ENCODE results near the gene ZPBP.

ZPBP gene, protein sequence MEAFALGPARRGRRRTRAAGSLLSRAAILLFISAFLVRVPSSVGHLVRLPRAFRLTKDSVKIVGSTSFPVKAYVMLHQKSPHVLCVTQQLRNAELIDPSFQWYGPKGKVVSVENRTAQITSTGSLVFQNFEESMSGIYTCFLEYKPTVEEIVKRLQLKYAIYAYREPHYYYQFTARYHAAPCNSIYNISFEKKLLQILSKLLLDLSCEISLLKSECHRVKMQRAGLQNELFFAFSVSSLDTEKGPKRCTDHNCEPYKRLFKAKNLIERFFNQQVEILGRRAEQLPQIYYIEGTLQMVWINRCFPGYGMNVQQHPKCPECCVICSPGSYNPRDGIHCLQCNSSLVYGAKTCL

DNA sequence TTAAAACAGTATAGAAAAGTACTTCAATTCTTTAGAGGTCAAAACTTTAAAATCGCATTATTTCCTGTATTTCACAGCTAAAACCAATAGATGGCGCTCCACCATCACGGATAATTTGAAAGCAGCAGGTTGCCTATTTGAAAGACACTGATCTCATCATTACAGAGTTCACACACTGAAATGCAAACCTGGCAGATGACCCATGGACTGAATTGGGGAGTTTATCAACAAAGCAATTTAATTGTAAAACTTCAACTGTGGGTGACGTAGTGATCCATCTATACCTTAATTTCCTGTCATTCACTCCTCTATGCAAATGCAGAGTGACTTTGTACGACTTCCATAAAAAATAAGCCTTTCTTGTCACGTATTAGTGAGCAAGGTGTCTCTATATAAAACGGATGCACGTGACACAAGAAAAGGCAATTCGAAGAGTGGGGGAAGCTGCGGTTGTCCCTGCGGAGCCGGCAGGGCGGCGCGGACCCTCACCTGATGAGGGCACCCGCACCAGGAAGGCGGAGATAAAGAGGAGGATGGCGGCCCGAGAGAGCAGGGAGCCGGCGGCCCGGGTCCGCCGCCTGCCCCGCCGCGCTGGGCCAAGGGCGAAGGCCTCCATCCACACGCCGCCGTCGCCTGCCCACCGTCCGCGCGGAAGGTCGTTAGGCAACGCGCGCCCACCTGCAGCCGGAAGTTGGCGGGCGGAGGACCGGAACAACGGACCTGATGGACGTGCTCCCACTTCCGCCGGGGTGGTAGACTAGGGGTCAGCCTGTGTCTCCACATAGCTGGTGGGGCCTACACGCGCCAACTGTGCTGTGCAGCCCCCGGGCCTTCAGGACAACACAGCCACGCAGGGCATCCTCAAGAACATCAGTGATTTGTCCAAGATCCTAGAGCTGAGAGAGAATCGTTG lies at the start of gene ZPBP:
TSS of gene ZPBP (minus strand) at position 668 of the 913 bp plus-strand sequence. CDS start at position 616, 52 bp downstream.
- DNase-seq (ENCODE audit: low read depth in 2 of 2), result no peak

DNA sequence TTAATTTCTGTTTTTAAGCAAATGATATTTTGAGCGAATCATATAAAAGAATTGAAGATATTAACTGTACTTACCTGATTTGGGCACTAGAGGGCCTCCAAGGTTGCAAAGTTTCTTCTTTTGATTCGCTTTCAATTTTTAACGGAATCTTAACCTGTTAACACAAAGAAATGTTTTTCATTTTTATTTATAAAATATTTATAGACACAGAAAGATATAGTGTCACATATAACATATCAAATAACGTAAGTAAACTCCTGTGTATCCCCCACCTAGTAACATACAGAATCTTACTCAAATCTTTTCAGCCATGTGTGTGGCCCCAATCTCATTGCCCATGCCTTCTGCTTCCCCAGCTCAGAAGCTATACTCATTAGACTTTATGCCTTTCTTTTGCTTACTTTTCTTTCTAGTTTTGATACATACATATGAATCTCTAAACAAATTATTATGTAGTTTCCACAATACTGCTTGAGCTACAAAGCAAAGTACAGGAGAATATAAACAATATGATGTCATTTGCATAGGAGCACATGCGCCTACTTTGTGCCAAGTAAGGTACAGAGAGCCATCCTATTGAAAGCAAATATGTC lies 49.5 kb upstream of the ZPBP start:
- no peak for DNase-seq (ENCODE audit: low read depth in 2 of 2)

DNA sequence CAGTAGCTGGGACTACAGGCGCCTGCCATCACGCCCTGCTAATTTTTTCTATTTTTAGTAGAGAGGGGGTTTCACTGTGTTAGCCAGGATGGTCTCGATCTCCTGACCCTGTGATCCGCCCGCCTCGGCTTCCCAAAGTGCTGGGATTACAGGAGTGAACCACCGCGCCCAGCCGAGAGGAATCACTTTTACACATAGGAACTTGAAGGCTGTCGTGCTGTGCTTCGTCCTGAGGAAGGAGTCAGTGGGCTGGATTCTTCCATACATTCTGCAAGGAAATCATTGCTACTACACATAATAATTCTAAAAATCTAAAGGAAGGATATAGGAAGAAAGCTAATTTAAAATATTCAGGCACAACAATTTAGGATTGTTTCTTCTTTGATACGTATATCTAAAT lies 48.8 kb upstream of the ZPBP start:
- DNase-seq (ENCODE audit: low read depth in 2 of 2), result no peak

DNA sequence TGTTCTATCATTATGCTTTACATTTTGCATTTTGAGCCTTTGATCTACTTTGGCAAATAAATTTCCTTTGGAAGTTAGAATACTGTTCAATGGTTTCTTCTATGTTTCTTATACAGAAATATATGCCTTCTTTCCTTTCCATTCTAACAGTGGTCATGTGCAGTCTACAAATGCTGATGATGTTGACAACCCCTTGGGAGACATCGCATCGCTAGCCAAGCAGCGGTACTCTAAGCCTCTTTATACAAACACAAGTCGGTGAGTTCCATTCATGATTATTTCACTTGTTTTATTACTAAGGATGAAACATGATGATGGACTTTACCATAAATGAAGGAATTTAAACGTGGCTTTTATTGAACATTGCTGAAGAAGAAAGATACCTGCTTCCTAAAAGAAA lies 48.1 kb upstream of the ZPBP start:
- no peak for DNase-seq (ENCODE audit: low read depth in 2 of 2)

DNA sequence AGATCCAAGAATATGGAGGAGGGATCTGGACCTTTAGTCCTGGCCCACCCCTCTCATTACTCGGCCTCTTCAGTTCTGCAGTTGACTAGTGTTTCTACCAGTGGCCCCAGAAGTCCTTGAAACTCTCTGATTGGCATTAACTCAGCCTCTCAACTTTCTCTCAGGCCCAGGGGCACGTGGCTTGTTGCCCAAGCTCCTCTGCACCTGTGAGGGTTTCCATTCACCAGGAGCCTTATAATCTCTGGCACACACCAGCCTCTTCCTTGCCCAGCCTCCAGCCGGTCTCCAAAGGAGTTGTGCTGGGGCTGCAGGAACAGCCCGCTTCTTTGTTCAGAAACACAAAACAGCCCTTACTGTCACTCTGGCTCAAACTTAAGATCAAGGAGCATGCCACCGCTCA lies 47.6 kb upstream of the ZPBP start:
- DNase-seq (ENCODE audit: low read depth in 2 of 2), result no peak

DNA sequence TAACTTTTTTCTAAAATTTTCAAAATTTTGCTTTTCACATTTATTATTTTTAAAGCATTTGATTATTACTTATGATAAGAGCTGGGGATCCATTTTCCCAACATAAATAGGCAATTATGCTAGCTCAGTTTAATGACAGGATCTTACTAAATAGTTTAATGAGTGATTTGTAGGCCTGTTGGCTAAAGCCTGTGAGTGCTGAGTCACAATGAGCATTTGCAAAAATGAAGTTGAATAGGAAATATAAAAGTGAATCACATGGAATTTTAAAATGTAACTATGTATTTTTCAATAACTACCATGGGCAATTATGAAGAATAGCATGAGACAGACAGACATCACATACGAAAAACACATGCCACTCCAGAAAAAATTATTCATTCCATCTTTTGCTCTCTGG lies 45.1 kb upstream of the ZPBP start:
- no peak for DNase-seq (ENCODE audit: low read depth in 2 of 2)

DNA sequence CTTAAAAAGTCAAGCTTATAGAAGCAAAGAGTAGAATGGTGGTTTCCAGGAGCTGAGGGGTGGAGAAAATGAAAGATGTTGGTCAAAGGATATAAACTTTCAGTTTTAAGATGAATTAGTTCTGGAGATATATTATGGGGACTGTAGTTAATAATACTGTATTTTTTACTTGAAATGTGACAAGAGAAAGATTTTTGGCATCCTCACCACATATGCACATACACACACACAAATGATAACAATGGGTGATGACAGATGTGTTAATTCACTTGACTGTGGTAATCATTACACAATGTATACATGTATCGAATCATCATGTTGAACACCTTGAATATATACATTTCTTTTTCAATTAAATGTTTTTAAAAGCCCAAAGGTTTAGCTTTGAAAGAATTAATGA lies 32.7 kb upstream of the ZPBP start:
- no peak for DNase-seq (ENCODE audit: low read depth in 2 of 2)

DNA sequence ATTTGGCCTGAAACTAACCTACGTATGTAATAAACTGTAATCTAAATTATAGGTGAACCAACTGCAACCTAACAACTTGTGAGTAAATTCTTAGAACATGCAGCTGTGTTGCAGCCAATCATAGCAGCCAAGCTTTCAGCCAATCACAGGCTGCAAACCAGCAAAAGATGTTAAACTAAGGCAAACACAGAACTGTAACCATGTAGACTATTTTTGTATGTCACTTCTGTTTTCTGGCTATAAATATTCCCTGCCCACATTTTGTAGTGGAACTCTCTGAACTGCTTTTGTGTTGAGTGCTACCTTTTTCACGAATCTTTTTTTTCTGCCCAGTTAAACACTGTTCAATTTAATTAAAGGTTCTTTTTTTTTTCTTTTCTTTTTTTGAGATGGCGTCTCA lies 28.2 kb upstream of the ZPBP start:
- no peak for DNase-seq (ENCODE audit: low read depth in 2 of 2)

DNA sequence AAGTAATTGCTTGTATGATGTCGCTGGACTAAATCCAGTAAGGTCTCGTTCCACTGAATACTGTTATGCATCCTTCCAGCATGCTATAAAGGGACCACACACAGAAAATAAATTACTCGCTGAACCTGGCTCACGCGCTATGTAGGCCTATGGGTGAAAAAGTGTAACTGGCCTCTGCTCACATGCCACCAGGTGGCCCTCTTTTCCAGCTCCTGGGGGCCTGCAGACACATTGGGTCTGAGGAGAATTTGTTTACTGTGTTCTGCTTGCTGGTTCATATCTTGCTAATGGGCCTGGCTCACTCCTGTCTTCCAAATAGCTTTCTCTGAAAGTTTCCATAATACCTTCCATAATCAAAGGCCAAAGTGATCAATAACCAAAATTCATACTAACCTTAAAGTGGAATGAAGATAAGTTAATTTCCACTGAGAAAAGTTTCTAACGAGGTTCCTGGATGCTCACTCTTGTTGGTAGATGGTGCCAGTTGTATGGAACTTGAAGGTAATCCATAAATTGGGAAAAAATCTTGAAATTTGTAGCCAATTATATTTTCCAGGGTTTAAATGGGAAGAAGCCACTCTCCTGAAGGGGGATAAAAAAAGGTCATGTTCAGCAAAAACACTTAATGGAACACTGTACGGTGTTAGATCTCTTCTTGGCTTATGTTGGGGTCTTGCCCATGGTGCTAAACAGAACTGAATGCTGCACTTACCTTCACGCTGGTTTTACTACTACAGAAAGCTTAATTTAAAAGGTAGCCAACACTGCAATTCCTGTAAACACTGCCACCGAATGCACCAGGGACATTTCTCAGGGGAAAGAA lies 27.0 kb upstream of the ZPBP start:
- DNase-seq (ENCODE audit: low read depth in 2 of 2), result no peak

DNA sequence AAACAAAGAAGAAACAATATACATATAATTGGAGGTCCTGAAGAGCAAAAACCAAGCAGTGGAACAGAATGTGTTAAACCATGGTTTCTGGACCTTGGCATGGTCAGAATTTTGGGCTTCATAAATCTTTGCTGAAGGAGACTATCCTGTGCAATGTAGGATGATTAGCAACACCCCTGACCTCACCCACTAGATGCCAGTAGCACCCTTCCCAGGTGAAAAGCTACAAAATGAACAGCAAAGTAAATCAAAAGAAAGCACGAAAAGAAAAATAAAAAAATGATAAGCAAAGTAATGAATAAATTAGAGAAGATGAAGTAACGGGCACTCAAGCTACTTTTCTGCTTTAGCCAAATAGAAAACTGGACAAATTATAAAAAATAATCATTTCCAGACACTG lies 19.2 kb upstream of the ZPBP start:
- no peak for DNase-seq (ENCODE audit: low read depth in 2 of 2)

DNA sequence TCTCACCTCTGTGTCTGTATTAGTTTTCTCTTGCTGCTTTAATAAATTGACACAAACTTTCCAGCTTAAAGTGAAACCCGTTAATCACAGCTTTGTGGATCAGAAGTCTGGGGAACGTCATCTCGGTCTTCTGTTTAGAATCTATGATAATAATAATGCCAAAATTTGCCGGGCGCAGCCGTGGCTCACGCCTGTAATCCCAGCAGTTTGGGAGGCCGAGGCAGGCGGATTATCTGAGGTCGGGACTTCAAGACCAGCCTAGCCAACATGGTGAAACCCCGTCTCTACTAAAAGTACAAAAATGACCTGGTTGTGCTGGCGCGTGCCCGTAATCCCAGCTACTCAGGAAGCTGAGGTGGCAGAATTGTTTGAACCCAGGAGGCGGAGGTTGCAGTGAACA lies 8.8 kb upstream of the ZPBP start:
- DNase-seq (ENCODE audit: low read depth in 2 of 2), result no peak

DNA sequence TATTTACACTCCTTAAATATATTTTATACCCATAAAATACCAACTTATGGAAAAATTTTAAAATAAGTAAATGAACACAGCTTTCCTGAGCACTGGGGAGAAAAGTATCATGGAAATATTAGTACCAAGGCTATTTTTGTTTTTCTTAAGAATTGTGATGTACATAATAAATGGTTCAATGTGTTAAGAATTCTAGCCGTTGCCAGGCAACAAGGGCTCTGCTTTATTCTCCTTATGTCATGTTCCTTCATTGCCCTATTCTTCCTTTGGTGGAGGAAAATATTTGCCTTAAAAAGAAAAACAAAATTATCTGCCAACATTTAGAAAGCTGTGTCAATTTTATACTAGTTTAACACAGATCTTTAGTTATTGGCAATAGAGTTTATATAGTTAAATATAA lies 2.6 kb upstream of the ZPBP start:
- DNase-seq (ENCODE audit: low read depth in 2 of 2), result no peak

DNA sequence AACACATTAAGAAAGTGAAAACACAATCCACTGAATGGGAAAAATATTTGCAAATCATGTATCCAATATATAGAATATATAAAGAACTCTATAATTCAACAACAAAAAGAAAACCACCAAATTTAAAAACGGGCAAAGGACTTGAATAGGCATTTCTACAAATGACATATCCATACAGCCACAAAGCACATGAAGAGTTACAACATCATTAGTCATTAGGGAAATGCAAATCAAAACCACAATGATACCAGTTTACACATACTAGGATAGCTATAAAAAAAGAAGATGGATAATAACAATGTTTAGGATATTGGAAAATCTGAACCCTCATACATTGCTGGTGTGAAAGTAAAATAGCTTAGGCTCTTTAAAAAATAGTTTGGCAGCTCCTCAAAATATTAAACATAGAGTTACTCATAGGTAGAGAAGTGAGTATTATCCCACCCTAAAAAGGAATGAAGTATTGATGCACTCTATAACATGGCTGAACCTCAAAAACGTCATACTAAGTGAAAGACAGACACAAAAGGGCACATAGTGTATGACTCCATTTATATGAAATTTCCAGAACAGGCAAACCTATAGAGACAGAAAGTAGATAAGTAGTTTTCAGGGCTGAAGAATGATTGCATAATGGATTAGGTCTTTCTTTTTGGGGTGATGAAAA lies 4.5 kb downstream of the ZPBP start:
- no peak for DNase-seq (ENCODE audit: low read depth in 2 of 2)

DNA sequence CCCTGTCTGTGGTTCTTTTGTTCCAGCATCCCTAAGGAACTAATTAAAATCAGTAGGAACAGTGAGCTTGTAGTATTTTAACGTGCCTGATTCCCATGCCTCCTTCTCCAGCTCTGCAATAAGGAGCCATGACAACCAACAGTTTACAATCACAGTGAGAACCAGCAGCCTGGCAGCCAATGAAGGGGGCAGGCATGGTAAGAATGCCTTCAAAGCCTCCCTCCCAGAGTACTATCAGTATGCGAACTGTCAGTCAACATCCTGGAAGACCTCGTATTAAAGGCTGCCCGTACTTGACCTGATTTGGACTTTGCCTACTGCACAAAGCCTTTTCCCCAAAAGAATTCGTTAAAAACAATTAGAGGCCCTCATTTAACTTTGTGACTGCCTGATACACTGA lies 7.7 kb downstream of the ZPBP start:
- no peak for DNase-seq (ENCODE audit: low read depth in 2 of 2)

DNA sequence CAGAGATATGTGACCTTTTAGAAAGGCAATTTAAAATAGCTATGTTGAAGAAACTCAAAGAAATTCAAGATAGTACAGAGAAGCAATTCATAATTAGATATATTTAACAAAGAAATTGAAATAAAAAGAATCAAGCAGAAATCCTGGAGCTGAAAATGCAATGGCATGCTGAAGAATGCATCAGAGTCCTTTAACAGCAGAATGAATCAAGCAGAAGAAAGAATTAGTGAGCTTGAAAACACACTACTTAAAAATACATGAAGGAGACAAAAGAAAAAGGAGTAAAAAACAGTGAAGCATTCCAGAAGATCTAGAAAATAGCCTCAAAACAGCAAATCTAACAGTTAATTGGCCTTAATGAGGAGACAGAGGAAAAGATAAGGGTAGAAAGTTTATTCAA lies 20.0 kb downstream of the ZPBP start:
- no peak for DNase-seq (ENCODE audit: low read depth in 2 of 2)

DNA sequence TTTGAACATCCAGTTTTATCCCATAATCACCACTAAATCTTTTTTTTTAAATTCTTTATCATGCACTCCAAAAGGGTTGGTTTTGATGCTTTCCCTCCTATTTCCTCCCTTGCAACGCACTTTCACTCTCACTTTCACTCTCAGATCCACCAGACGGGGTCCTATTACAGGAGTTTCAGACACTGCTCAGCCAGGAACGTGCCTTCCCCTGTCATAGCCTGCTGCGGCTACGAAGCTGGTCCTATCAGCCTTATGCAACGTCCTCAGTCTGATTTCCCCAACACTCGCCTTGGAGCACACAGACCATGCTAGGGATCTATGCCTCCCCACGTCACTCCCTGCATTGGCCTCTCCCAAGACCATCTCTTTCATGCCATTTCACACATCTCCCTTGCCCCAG lies 23.4 kb downstream of the ZPBP start:
- DNase-seq (ENCODE audit: low read depth in 2 of 2), result no peak

DNA sequence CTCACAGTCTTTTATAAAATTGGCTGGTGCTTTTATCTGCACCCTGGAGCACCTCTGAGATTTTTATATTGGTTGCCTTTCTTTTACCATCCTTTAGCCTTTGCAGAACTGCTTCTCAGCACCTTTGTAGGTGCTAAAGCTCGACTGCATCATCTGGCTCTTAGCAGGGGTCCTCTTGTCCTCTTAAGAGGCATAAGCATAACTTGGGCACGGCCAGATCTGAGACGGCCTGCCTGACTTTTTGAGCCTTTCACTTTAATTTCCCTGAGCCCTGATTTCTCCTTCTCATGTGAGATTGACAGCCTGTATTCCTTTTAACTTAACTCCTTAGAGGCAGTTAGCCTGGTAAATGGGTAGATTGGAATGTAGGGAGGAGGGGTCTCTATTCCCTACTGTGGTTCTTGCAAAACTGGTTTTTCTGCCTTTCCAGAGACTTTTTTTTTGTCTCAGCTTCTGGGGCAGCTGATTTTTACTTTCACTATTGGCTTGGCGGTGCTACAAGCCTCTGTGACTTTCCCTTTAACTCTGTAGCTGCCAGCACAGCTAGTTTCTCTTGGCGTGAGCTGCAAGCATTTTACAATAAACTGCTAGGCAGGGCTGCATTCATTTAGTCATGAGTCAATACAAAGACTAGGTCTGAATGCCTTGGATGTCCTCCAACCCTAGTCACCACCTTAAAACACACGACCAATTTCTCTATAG lies 24.0 kb downstream of the ZPBP start:
- no peak for DNase-seq (ENCODE audit: low read depth in 2 of 2)

DNA sequence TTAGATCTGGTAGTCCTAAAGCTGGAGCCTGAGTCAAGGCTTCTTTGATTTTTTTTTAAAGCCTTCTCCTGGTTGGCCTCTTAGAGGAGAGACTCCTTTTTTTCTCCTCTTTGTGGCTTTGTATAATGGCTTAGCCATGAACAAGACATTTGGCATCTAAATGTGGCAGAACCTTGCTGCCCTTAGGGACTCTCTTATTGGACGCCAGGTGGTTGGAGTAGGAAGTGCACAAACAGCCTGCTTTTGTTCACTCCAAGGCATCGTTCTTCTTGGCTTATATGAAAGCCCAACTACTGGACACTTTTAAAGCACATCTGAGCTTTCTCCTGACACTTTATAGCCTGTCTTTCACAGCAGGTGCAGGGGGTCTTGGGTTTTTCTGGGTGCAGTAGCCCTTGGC lies 25.0 kb downstream of the ZPBP start:
- DNase-seq (ENCODE audit: low read depth in 2 of 2), result no peak

DNA sequence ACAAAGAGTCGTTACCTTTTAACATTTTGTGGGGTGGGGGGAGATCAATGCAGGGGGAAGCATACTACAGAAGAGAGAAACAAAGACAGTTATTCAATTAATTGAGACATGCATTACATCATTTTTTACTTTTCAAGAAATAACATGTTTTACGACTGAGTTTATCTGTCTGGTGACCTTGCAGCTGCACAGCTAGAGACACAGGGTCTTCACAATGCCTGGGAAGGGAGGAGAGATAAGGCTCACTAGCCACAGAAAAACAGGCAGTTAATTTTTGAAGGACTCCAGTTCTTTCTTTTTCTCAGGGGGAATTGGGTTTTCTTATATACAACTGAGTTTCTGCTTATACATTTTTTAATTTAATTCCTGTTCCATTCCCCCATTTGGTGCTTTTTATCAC lies 30.1 kb downstream of the ZPBP start:
- no peak for DNase-seq (ENCODE audit: low read depth in 2 of 2)

DNA sequence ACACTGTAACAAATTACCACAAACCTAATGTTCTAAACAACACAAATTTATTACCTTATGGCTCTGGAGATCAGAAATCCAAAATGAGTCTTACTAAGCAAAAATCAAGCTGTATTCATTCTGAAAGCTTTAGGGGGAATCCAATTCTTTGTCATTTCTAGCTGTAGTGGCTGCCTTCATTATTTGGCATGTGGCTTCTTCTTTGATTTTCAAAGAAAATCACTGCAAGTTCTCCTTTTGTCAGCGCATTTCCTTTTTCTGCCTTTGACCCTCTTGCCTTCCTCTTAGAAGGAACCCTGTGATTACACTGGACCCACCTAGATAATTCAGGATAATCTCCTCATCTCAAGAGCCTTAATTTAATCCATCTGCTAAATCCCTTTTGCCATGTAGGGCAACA lies 36.9 kb downstream of the ZPBP start:
- no peak for DNase-seq (ENCODE audit: low read depth in 2 of 2)

DNA sequence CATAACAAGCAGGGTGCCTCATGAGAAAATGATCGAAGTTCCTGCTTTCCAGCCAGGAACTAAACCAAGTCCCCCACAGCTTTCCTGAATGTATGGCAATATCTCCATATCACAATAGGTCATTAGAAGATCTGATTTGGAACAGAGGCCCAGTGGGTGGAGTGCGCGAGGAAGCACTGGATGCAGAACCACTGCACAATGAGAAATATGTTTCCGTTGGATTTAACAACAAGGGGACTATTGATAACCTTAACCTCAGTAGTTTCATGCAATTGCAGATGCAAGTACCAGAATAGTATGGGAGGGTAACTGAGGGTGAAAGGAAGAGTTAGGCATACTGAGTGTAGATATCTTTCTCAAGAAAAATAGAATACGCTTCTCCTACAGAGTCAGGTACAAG lies 45.3 kb downstream of the ZPBP start:
- DNase-seq (ENCODE audit: low read depth in 2 of 2), result no peak

Measured in stimulated activated CD8-positive, alpha-beta memory T cell treated with anti-CD3 and anti-CD28 coated beads, Interleukin-15, amount 100 ng/mL, for 4 hours (primary cell).